ENCODE data around the gene PLD5. TPM values are rescaled to one million over a fixed set of nuclear protein-coding genes. Genes with fewer than 3 reads are reported as not detected.
A peak's percentile ranks its signal among the peaks of the same experiment; 100 is the strongest.
"Not testable (repeated sequence)": the region's sequence is repeated elsewhere in the genome, so short reads cannot be mapped to it uniquely, and the experiment has no call there.

Gene PLD5
- total and polyA plus RNA-seq, 7 donors, result 0.03 to 0.92 (median 0.22) TPM; not detected in 4

GRCh38 chr1:242470774-242471173 is 53.7 kb downstream of the PLD5 start:
- H3K4me3 ChIP-seq, result no peak overlapping the region
- TF ChIP-seq CTCF (IDR thresholded peaks at IDR 0.05), result no peak
- no peak overlapping the region for H3K27ac ChIP-seq
- DNase-seq, result no peak
- H3K9me3 ChIP-seq, result no peaks in the 10 kb centered on the region
- ATAC-seq, result no peak
- intact Hi-C loops (cut with DNase I), result no loop called here
- H3K27me3 ChIP-seq (ENCODE audit: insufficient read depth in 3 of 3, low read length in 2 of 3), result no peaks in the 10 kb centered on the region
- H3K4me1 ChIP-seq, result no peaks in the 10 kb centered on the region
- no peaks in the 10 kb centered on the region for H3K36me3 ChIP-seq (ENCODE audit: insufficient read depth in 1 of 2, low read depth in 1 of 2)
- 84 to 89% (median 87%) methylated on average over 6 of the region's 6 CpGs for WGBS, 3 donors

- intact Hi-C loops (cut with DNase I), result loop anchor here in 1 of 2 donors (5.0 kb wide), 1 partner anchor 859 kb away; no protein-coding TSS in a partner anchor
- no peak for DNase-seq
- no peak overlapping the region for H3K27ac ChIP-seq
- H3K4me3 ChIP-seq, result no peak overlapping the region
- H3K36me3 ChIP-seq (ENCODE audit: insufficient read depth in 1 of 2, low read depth in 1 of 2), result no peaks in the 10 kb centered on the region
- TF ChIP-seq CTCF (IDR thresholded peaks at IDR 0.05), result no peak
- ATAC-seq, result no peak
- no peaks in the 10 kb centered on the region for H3K9me3 ChIP-seq
- H3K4me1 ChIP-seq, result no peaks in the 10 kb centered on the region
- H3K27me3 ChIP-seq (ENCODE audit: insufficient read depth in 3 of 3, low read length in 2 of 3), result no peaks in the 10 kb centered on the region
- 49 to 57% (median 51%) methylated on average over 4 of the region's 4 CpGs for WGBS, 3 donors
Observed at GRCh38 chr1:242468784-242469183, 55.7 kb downstream of the PLD5 start.

- H3K4me1 ChIP-seq, result no peaks in the 10 kb centered on the region
- intact Hi-C loops (cut with DNase I), result loop anchor here in 1 of 2 donors (5.0 kb wide), 1 partner anchor 860 kb away; no protein-coding TSS in a partner anchor
- WGBS, 3 donors, result 14 to 21% (median 16%) methylated on average over 4 of the region's 4 CpGs
- DNase-seq (no peak), ATAC-seq (peak in 1 of 4 donors; percentile 35)
- H3K4me3 ChIP-seq, result no peak overlapping the region
- H3K27ac ChIP-seq, result no peak overlapping the region
- no peaks in the 10 kb centered on the region for H3K9me3 ChIP-seq
- H3K36me3 ChIP-seq (ENCODE audit: insufficient read depth in 1 of 2, low read depth in 1 of 2), result no peaks in the 10 kb centered on the region
- peak; percentile 48 for TF ChIP-seq CTCF (IDR thresholded peaks at IDR 0.05)
- no peaks in the 10 kb centered on the region for H3K27me3 ChIP-seq (ENCODE audit: insufficient read depth in 3 of 3, low read length in 2 of 3)
Observed at GRCh38 chr1:242467556-242468145, 56.8 kb downstream of the PLD5 start.

- intact Hi-C loops (cut with DNase I), result no loop called here
- H3K27me3 ChIP-seq (ENCODE audit: insufficient read depth in 3 of 3, low read length in 2 of 3), result no peaks in the 10 kb centered on the region
- H3K4me1 ChIP-seq, result no peaks in the 10 kb centered on the region
- no peak overlapping the region for H3K4me3 ChIP-seq
- H3K9me3 ChIP-seq, result no peaks in the 10 kb centered on the region
- no peaks in the 10 kb centered on the region for H3K36me3 ChIP-seq (ENCODE audit: insufficient read depth in 1 of 2, low read depth in 1 of 2)
- H3K27ac ChIP-seq, result no peak overlapping the region
- WGBS, 3 donors, result 89 to 94% (median 93%) methylated on average over 7 of the region's 7 CpGs
- DNase-seq (no peak), ATAC-seq (no peak)
- no peak for TF ChIP-seq CTCF (IDR thresholded peaks at IDR 0.05)
Observed at GRCh38 chr1:242462867-242463266, 61.6 kb downstream of the PLD5 start.

- H3K36me3 ChIP-seq (ENCODE audit: insufficient read depth in 1 of 2, low read depth in 1 of 2); H3K27ac ChIP-seq; DNase-seq; H3K9me3 ChIP-seq; H3K27me3 ChIP-seq (ENCODE audit: insufficient read depth in 3 of 3, low read length in 2 of 3); H3K4me3 ChIP-seq; H3K4me1 ChIP-seq; ATAC-seq: not testable (repeated sequence)
- 50 to 64% (median 63%) methylated on average over 5 of the region's 5 CpGs for WGBS, 3 donors
- intact Hi-C loops (cut with DNase I), result loop anchor here in 1 of 2 donors (10.0 kb wide), 1 partner anchor 865 kb away; no protein-coding TSS in a partner anchor
Observed at GRCh38 chr1:242459740-242460139, 64.8 kb downstream of the PLD5 start.
